GM12878 (cell line): ENCODE measurements around the gene SEPTIN1.

Experiments
- CREB1 ChIP-seq: IDR thresholded peaks from 2 replicates; pipeline ENCODE4 v1.6.1; 2012; ENCODE audit warnings: low read depth, mild to moderate bottlenecking, inconsistent platforms
- CTCF ChIP-seq, 3 experiments: IDR thresholded peaks in 2 of 3; conservative IDR thresholded peaks in 1 of 3; 2 replicates each; pipeline ENCODE4 v1.5.1; 2011; ENCODE audit warnings: low read depth in 3 of 3, low read length in 3 of 3, mild to moderate bottlenecking in 3 of 3, control low read depth in 2 of 3, moderate library complexity in 2 of 3, inconsistent platforms in 1 of 3, mixed read lengths in 1 of 3; ENCODE audit not compliant: control insufficient read depth in 2 of 3, insufficient read depth in 1 of 3; ENCODE audit errors: extremely low read depth in 1 of 3
- ESRRA ChIP-seq: IDR thresholded peaks from 2 replicates; pipeline ENCODE4 v1.6.1; 2012; ENCODE audit warnings: mild to moderate bottlenecking, low read length, improper control_type of control experiment
- GABPA ChIP-seq: IDR thresholded peaks from 2 replicates; pipeline ENCODE4 v1.6.1; 2014; ENCODE audit warnings: antibody characterized with exemption, low read depth, mild to moderate bottlenecking, inconsistent platforms
- RAD21 ChIP-seq: IDR thresholded peaks from 2 replicates; pipeline ENCODE4 v1.6.1; 2011; ENCODE audit warnings: mild to moderate bottlenecking, low read depth, low read length, moderate library complexity; ENCODE audit not compliant: insufficient read depth
- ZNF384 ChIP-seq: IDR thresholded peaks from 2 replicates; pipeline ENCODE4 v1.6.1; 2012; ENCODE audit warnings: low read depth, mild to moderate bottlenecking, low read length, improper control_type of control experiment, borderline replicate concordance

- TF ChIP-seq ZNF384 (no peak), GABPA (0 out of 2 replicates have a peak, but pooled peaks have one; percentile 71), ESRRA (no peak), RAD21 (no peak), CREB1 (peak; percentile 83), CTCF (IDR thresholded peaks at IDR 0.05 in 2 of 3, conservative IDR thresholded peaks at IDR 0.05 in 1 of 3; ENCODE audit: control insufficient read depth in 2 of 3, extremely low read depth in 1 of 3, insufficient read depth in 1 of 3, low read depth in 3 of 3, low read length in 3 of 3) (peak in 2 of 3 experiments; percentile 13 to 24; a peak in 3 of 6 replicates)
These were observed 11.7 kb downstream of the SEPTIN1 start, which contains the start of gene TBC1D10B for GRCh38 chr16:30370456-30371247.
